Measurements from ENCODE around the gene LRRIQ1. TPM values are rescaled to one million over a fixed set of nuclear protein-coding genes. Genes with fewer than 3 reads are reported as not detected.
A peak's percentile ranks its signal among the peaks of the same experiment; 100 is the strongest.

LRRIQ1 gene
- total RNA-seq, 2 donors from 2014 or later: 0.21 to 0.29 TPM

- ATAC-seq: no peak
- intact Hi-C loops (cut with DNase I): no loop called here
Measured at GRCh38 chr12:85041395-85041794, 5.2 kb downstream of the LRRIQ1 start.

GRCh38 chr12:85043829-85044228, 7.7 kb downstream of the LRRIQ1 start:
- intact Hi-C loops (cut with DNase I): no loop called here
- ATAC-seq (no peak), DNase-seq (no peak)

More at GRCh38 chr12:85041395-85041794, 5.2 kb downstream of the LRRIQ1 start:
- DNase-seq: no peak

- intact Hi-C loops (cut with DNase I): no loop called here
- DNase-seq (no peak), ATAC-seq (no peak)
Measured at GRCh38 chr12:85057370-85057963, 21.3 kb downstream of the LRRIQ1 start.

GRCh38 chr12:85058339-85058738, 22.2 kb downstream of the LRRIQ1 start:
- DNase-seq (no peak), ATAC-seq (no peak)

GRCh38 chr12:85059594-85059993, 23.4 kb downstream of the LRRIQ1 start:
- DNase-seq (no peak), ATAC-seq (no peak)
- intact Hi-C loops (cut with DNase I): no loop called here

More at GRCh38 chr12:85058339-85058738, 22.2 kb downstream of the LRRIQ1 start:
- intact Hi-C loops (cut with DNase I): no loop called here

- ATAC-seq (no peak), DNase-seq (no peak)
- intact Hi-C loops (cut with DNase I): no loop called here
Measured at GRCh38 chr12:85060916-85061315, 24.8 kb downstream of the LRRIQ1 start.

- ATAC-seq: no peak
- DNase-seq: no peak
- intact Hi-C loops (cut with DNase I): no loop called here
Measured at GRCh38 chr12:85065837-85066482, 29.8 kb downstream of the LRRIQ1 start.

GRCh38 chr12:85072826-85073225, 36.7 kb downstream of the LRRIQ1 start:
- DNase-seq (no peak), ATAC-seq (no peak)
- intact Hi-C loops (cut with DNase I): no loop called here

GRCh38 chr12:85076688-85077430, 40.7 kb downstream of the LRRIQ1 start:
- peak; percentile 34 to 93 for ATAC-seq
- intact Hi-C loops (cut with DNase I): no loop called here
- no peak for DNase-seq

GRCh38 chr12:85085066-85085465, 48.9 kb downstream of the LRRIQ1 start:
- ATAC-seq: no peak

GRCh38 chr12:85089792-85090191, 53.6 kb downstream of the LRRIQ1 start:
- intact Hi-C loops (cut with DNase I): no loop called here
- no peak for ATAC-seq

More at GRCh38 chr12:85085066-85085465, 48.9 kb downstream of the LRRIQ1 start:
- no peak for DNase-seq
- intact Hi-C loops (cut with DNase I): no loop called here

GRCh38 chr12:85092814-85093370, 56.7 kb downstream of the LRRIQ1 start:
- DNase-seq: no peak
- no peak for ATAC-seq
- intact Hi-C loops (cut with DNase I): no loop called here

More at GRCh38 chr12:85089792-85090191, 53.6 kb downstream of the LRRIQ1 start:
- no peak for DNase-seq

GRCh38 chr12:85095501-85095900, 59.4 kb downstream of the LRRIQ1 start:
- no peak for DNase-seq
- intact Hi-C loops (cut with DNase I): no loop called here
- ATAC-seq: no peak

GRCh38 chr12:85130646-85131045, 94.5 kb downstream of the LRRIQ1 start:
- intact Hi-C loops (cut with DNase I): no loop called here
- DNase-seq: no peak
- ATAC-seq: no peak

- intact Hi-C loops (cut with DNase I): no loop called here
- no peak for DNase-seq
- no peak for ATAC-seq
Measured at GRCh38 chr12:85138833-85139232, 102.7 kb downstream of the LRRIQ1 start.

GRCh38 chr12:85147331-85147730, 111.2 kb downstream of the LRRIQ1 start:
- intact Hi-C loops (cut with DNase I): no loop called here
- DNase-seq (no peak), ATAC-seq (no peak)

- intact Hi-C loops (cut with DNase I): no loop called here
- ATAC-seq: no peak
- DNase-seq: no peak
Measured at GRCh38 chr12:85152311-85152729, 116.2 kb downstream of the LRRIQ1 start.

- intact Hi-C loops (cut with DNase I): no loop called here
- ATAC-seq (no peak), DNase-seq (no peak)
Measured at GRCh38 chr12:85155791-85156190, 119.6 kb downstream of the LRRIQ1 start.

- intact Hi-C loops (cut with DNase I): no loop called here
- ATAC-seq (no peak), DNase-seq (no peak)
Measured at GRCh38 chr12:85156569-85156968, 120.4 kb downstream of the LRRIQ1 start.

- DNase-seq (no peak), ATAC-seq (no peak)
- intact Hi-C loops (cut with DNase I): no loop called here
Measured at GRCh38 chr12:85157035-85157603, 121.0 kb downstream of the LRRIQ1 start.
